ENCODE measurements around the gene TUG1.

Gene TUG1

DNA sequence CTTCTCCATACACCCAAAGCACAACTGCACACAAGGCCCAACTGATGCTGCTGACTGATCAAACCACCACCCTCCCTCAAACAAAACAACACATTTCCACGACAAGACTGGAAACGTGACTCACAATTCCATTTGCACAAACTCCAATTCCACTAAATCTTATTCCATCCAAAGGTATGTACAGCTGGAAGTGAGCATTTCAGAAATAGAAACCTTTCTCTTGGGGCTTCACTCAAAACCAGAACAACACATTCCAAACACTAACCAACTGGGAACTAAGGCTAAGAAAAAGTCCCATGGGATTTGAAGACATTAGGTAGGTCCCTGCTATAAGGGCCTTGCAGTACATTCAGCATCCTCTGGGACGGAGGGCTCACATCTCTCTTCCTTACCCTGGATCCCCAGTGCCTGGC is 20.1 kb upstream of the TUG1 start:
- no peak for DNase-seq

GRCh38 chr22:30949934-30950660 is 19.0 kb upstream of the TUG1 start:
- DNase-seq: no peak

- no peak for DNase-seq
These were observed 15.9 kb upstream of the TUG1 start for GRCh38 chr22:30953206-30953605.

- no peak for DNase-seq
These were observed 13.9 kb upstream of the TUG1 start for GRCh38 chr22:30955153-30955552.

DNA sequence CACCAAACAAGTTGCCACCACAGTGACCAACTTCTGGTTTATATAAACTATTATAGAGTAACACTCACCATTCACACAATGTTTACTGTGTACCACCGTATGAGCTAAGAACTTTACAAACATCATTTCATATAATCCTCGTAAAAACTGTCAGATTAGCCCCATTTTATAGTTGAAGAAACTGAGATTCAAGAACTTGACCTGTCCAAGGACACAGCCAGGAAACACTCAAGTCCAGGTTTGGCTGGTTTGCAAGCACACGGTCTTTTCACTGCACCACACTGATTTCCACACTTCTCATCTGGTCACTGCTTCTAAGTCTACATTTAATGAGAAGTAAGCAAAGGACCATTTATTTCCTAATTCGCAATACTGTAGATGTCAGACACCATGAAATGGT is 4.2 kb upstream of the TUG1 start:
- no peak for DNase-seq

- no peak for DNase-seq
These were observed 796 bp upstream of the TUG1 start, which contains the start of gene MORC2 for GRCh38 chr22:30968015-30968923. Gene MORC2, minus strand, starts transcription at chr22:30968774. Its CDS starts 885 bp downstream, at chr22:30967889.

DNA sequence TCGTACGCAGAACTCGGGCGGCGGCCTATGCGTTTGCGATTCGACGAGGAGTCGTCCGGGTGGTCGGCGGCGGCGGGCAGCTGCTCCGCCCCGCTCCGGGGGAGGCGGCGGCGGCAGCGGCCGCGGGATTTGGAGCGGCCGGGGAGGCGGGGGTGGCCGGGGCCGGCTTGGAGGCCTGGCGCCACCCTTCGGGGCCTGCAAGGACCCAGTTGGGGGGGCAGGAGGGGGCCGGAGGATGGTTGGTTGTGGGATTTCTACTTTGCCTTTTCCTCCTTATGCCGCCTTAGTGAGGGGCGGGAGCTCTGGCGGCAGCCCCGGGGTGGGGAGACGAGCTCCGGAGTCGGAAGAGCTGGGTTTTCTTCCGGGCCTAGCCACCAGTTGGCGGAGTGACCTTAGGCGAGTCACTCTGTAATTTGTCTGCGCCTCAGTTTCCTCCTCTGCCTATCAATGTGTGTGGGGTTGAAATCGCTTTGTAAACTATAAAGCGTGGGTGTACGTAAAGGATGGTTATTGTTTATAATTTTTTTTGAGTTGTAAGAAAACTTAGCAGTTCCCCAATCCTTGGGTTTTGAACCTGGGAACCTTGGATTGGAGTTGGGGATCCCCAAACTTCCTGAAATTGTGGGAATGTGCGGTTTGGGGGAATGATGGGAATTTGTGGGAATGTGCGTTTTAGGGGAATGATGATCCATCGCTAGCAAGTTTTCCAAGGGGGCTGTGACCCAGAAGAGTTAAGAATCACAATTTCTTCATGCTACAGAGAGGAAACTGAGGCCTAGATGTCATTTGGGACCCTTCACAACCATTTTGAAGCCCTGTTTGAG is 679 bp downstream of the TUG1 start:
- DNase-seq: no peak

- DNase-seq: no peak
These were observed 1.3 kb downstream of the TUG1 start for GRCh38 chr22:30970356-30970746.

DNA sequence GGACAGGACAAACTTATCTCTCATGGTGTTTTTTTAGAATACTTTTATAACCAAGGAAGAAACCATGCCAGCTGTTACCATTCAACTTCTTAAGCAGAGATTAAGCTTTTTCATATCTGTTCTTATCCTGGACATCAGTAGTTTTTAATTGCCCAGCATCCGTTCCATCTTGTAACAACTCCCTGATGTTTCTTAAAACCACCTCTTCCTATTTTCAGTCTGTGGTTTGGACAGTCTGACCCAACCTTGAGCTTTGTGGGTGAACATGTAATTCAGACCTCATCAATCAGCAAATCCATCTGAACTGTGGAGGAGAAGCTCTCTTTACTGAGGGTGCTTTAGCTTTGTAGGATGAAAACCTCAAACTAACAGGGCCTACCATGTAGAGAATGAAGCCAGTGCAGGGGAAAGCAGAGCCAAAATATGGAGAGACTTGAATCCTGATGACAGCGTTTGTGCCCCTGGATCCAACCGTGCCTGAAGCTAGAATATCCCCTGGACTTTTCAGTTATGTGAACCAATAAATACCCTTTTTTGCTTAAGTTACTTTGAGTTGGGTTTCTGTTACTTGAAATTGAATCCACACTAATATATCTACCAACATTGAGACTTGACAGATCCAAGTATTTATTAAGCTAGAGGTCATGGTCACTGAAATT is 9.4 kb downstream of the TUG1 start:
- no peak for DNase-seq

DNA sequence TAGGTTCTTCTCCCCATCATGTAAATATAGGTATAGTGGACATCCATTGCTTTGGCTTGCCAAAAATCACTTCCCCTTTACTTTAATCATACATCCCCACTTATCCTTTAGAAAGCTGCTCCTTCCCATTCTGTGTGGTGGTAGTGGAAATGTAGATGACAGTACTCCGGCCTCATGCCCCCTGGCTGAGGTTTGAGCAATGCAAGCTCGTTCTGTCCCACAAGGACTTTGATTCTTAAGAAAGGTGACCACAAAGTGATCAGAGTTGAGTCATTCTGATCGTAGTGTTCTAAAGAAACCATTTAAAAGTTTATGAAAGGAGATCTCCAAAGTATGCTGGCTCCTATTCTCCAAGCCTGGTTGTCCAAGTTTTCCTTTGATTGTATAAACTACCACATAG is 10.9 kb downstream of the TUG1 start:
- no peak for DNase-seq

- DNase-seq: no peak
These were observed 13.4 kb downstream of the TUG1 start for GRCh38 chr22:30982512-30982911.

DNA sequence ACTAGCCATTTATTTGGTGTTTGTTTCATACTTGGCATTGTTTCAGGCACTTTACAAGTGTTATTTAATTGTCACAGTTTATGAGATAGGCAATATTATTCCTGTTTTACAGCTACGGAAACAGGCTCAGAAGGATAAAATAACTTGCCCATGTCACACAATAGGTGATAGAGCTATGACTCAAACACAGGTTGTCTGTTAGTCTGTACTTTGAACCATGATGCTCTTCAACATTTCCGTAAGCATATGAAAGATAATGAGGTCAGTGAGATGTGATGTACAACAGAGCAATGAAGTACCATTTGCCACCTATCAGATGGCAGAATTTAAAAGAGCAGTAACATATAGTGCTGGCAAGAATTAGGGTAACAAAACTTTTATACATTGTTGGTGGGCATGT is 15.3 kb downstream of the TUG1 start:
- no peak for DNase-seq

DNA sequence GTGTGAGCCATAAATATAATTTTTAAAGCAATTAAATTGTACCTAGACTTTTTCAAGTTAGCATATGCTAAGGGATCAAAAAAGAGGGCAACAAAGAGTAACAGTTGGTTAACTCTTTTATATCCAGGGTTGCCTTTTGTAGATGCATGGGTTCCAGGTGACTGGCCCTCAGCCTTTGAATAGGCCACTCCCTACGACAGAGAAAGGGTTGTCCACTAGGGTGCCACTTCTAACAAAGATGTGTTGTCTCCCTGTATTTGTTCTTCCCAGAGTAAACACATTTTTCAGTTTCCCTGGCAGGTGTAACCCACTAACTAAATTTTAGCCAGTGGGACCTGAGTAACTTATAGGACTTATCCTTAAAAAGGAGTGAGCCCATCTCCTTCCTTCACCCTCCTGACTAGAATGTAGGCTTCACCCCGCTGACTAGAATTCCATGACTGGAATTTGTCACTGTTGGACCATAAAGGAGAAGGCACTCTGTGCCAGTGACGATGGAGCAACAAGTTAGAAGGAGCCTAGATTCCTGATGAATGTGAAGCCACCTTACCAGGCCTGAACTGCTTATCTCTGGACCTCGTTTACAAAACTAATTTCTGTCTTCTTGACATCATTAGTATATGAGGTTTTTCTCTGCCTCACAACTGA is 16.6 kb downstream of the TUG1 start:
- no peak for DNase-seq

GRCh38 chr22:30989474-30989873 is 20.4 kb downstream of the TUG1 start:
- DNase-seq: no peak

DNA sequence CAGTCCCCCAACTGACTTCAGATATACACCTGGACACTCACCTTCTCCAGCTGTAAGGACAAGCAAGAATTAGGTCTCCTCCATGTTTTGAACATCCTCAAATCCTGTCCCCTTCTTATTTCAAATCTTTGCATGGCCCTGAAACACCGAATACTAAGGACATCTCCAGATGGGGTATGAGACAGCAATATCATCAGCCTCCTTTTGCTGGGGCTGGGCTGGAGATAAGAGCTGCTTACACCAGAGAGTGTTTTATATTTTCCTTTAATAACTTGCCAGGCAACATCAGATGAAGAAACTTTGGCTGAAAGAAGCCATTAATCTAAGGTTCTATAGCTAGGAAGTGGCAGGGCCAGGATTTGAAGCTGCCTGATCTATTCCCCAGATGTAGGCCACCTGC is 21.6 kb downstream of the TUG1 start:
- no peak for DNase-seq

DNA sequence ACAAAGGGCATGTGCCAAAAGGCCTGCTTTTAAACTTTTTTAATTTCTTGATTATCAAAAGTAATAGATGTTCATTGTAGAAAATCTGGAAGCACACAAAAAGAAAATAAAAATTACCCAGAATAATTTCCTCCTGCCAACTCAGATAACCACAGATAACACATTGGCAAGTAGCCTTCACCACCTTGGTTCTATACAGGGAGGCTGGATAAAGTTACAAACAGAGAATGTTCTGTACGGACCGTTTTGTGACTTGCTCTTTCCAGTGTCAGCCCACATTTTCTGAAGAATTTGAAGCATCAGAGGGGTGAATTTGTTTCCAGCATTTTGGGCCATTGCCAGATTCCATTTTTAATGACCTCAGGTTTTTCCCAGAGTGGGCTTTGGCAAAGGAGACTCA is 23.5 kb downstream of the TUG1 start:
- DNase-seq: no peak

DNA sequence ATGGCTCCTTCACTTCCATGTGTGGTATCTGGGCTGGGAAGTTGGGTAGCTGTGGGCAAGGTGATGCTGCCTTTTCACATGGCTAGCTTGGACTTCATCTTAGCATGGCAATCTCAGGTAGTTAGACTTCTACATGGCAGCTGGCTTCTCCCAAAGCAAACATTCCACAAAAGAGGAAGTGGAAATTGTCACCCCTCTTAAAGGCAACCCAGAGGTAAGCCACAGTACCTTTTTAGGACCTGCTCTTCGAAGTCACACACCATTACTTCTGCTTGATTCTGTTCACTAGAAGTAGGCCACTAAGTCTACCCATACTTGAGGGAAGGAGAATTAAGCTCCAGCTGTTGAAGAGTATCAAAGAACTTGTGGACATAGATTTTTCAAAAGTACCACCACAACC is 25.9 kb downstream of the TUG1 start:
- DNase-seq: no peak

- no peak for DNase-seq
These were observed 27.4 kb downstream of the TUG1 start for GRCh38 chr22:30996462-30996861.

GRCh38 chr22:30998329-30998728 is 29.3 kb downstream of the TUG1 start:
- no peak for DNase-seq

DNA sequence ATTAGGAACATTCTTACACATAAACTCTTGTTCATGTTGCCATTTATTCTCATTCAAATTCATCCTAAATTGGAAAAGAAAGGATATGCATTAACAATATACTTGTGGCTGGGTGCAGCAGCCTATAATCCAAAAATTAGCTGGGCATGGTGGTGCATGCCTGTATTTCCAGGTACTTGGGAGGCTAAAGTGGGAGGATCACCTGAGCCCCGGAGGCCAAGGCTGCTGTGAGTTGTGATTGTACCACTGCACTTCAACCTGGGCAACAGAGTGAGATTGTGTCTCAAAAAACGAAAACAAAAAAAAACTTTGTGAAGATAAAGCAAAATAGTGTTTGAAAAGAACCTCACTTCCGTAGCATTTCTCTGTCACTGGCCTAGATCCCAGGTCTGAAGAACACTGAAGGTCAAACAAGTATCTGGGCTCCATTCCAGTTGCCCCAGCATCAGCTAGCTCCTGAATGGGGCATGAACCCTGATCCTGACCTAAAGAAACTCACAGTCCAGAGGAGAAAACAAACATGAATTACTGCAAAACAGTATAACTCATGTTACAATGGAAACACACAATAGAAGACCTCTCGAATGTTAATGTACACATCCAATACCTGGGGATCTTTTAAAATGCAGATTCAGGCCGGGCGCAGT is 32.2 kb downstream of the TUG1 start:
- no peak for DNase-seq

- no peak for DNase-seq
These were observed 36.5 kb downstream of the TUG1 start for GRCh38 chr22:31005535-31005934.
